Measurements from ENCODE around the gene DNAH2. TPM values are rescaled to one million over a fixed set of nuclear protein-coding genes. Genes with fewer than 3 reads are reported as not detected.

The DNAH2 gene
- polyA plus RNA-seq, 12 donors, result 2.3 to 13.6 (median 3.8) TPM; not detected in 1

DNA sequence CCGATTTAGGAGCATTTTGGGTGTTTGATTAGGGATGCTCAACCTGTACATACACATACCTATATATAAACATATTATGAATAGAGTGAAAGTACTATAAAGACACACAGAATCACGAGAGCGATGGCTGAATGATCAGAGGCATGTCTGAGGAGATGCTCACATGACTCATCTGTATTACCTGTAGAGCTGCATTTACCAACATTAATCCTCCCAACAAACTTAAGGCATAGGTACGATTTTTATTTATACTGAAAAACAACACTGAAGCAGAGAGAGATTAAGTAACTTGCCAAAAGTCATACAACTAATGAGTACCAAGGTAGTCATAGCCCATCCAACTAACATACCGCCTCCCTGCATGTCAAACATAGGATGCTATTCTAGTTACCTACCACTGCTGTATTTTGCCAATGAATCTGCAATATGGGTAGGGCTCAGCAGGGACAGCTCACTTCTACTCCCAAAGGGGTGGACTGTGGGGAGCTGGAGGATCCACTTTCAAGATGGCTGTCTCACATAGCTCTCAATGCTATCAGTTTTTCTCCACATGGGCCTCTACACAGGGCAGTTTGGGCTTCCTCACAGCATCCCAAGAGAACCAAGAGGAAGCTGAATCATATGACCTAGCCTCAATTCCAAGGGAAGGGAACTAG, 147.6 kb downstream of the DNAH2 start:
- DNase-seq, result no peak

DNA sequence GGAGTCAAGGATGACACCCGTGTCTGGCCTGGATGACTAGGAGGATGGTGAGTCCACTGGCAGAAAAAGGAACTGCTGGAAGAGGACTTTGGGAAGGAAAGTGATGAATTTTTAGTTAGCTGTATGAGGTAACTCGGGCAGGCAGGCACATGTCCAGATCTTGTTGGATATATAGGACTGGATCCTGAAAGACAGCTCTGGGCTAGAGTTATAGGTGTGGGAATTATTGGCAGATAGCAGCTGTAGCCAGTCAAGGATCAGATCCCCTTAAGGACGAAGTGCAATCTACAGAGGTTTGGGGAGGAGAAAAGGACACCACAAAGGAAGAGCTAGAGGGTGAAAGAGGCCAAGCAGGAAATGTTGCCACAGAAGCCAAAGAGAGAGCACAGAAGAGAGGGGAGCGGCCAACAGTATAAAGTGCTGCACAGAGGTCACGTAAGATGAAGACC, 150.4 kb downstream of the DNAH2 start:
- DNase-seq, result no peak

DNA sequence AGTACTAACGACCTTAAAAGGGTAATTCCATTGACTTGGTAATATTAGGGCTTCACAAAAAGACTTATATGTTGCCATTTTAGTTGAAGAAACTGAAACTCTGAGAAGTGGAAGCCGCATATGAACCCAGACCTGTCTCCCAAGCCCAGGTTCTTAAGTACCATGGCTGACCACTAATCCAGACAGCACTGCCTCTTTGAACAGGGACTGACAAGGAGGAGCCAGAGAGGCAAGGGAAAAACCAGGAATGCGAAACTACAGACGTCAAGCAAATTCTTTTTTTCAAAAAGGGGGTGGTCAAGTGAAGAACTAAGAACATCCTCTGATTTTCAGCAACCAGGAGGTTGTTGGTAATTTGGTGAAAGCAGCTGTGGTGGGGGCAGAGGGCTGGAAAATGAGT, 155.5 kb downstream of the DNAH2 start:
- DNase-seq, result no peak

DNA sequence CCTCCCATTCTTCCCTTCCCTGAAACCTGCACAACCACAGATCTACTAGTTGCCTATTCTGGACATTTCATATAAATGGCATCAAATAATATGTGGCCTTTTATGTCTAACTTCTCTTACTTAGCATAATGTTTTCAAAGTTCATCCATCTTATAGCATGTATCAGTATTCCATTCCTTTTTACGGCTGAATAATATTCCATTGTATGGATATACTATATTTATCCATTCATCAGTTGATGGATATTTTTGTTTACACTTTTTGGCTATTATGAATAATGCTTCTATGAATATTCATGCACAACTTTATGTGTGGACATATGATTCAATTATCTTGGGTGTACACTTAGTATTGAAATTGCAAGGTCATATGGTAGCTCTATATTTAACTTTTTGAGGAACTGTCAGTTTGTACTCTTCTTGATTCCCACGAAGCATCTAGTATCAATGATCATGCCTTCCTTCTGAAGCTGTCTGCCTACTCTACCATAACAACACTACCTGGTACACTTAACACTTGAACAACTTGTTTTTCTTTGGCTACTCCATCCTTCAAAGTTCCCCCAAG, 158.3 kb downstream of the DNAH2 start:
- DNase-seq, result no peak

DNA sequence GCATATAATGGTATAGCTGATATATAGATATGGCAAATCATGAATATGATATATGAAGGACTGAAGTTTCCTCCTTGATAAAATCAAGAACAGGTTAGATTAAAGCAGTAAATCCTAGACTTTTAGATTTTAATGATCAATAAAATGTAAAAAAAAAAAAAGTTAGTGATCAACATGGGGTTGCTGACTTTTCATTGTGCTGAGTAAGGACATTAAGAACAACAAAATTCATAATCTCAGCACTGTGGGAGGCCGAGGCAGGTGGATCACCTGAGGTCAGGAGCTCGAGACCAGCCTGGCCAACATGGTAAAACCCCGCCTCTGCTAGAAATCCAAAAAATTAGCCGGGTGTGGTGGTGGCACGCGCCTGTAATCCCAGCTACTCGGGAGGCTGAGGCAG, 160.7 kb downstream of the DNAH2 start:
- no peak for DNase-seq

DNA sequence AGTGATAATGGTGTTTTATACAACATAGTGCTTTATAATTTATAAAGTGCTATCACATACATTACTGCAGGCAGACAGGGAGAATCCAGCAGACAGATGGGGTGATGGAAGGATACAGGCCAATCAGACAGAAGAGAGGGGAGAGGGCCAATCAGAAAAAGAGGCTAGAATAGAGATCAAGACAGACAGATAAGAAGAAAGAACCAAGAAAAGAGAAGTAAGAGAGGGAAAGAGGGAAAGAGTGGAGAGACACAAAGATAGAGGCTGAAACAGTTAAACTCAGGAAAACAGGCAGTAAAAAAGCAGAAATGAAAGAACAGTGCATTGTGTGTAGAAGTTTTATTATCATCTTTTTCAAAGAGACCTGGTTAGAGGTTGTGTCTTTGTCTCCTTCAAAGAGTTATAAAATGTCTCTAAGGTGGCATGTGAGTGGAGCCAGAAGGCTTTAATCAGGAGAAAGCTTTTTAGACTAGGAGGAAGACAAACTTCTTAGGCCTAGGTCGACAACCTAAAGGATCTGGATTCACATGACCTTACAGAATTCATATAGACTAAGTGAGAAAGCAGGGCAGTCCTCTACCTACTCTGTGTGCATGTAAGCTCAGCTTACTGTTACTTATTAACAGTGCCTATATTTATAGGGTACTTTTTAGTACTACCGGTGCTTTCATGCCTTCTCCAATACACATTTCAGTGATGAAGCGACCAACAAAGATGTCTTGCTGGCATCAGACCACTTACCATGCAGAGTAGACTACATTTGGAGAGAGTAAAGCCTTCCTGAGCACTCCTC, 162.7 kb downstream of the DNAH2 start:
- no peak for DNase-seq

DNA sequence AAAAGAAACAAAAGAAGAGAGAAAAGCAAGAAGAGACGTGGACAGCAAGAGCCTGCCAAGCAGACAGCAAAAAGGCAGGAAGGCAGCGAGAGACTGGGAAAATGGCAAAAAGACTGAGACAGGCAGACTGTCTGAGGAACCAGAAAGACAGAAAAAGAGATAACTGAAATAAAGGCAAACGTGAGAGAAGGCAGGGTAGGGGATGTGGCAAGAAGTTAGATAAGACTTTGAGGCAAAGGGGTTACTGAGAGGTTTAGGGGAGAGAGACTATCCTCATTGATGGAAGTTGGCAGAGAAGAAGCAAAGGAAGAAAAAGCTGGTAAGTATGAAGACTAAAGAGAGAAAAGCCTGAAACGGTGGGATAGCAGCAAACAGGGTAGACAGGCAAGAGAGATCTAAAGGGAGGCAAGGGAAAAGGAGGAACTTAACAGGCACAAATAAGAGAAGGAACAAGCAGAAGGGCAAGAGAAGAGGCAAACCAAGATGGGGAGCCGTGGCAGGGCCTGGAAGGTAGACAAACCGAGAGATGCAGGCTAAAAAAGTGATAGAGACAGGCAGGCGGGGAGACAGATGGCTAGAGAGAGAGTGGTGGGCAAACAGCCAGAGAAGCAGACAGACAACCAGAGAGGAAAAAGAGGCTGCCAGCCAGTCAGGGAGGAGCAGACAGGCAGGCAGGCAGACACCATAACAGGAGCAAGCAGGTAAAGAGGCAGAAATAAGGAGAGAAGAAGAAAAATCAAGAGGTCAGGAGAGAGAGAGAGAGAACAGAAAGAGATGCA, 163.9 kb downstream of the DNAH2 start:
- no peak for DNase-seq

DNA sequence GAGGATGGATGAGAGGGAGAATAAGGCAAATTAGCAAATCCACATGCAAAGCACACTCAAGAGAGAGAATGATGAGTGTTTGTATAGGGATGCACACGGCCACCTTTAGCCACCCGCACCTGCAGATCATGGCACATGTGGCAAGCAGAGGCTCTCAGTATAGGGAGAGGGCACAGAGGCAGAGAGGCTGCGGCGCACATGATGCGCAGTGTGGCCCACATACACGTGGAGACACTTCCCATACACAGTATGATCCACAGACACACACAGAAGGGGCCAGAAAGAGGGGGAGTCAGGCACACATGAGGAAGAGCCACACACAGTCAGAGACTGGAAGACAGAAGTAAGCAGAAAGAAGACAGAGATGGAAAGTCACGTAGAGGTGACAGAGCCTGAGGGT, 164.5 kb downstream of the DNAH2 start:
- no peak for DNase-seq

DNA sequence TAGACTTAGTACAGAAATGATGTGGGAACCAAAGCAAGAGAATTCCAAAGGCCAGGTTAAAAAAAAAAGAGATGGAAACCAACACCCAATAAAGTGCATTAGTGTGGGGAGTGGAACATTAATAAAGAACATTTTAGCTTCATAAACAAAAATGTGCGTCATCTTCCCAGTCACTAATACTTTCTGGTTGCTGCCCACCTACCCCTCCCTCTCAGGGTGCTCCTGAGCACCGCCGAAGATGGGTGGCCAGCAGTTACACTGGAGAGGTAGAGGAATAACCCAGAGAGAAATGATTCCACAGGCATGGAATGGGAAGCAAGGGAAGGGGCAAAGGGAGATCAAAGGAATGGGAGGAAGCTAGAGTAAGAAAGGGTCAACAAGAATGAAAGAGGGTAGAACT, 165.1 kb downstream of the DNAH2 start:
- DNase-seq, result no peak

Other genes starting within 250 kb of the DNAH2 start
- 10 to 100 TPM in 11 of 12 donors, not detected in 1; 20.6 to 54.7 (median 24.4) TPM for gene ZBTB4, start 238.1 kb upstream of the DNAH2 start, polyA plus RNA-seq (ENCODE audit: insufficient read length in 12 of 12)
- gene SLC35G6, start 236.3 kb upstream of the DNAH2 start, polyA plus RNA-seq (ENCODE audit: insufficient read length in 12 of 12), result under 1 TPM in 9 of 12 donors, not detected in 3; 0.08 to 0.65 (median 0.29) TPM
- 100 to 1,000 TPM in 2 of 12 donors, 10 to 100 TPM in 10; 42.7 to 443 (median 60.3) TPM for gene POLR2A, start 233.4 kb upstream of the DNAH2 start, polyA plus RNA-seq (ENCODE audit: insufficient read length in 12 of 12)
- gene TNFSF12, start 168.7 kb upstream of the DNAH2 start, polyA plus RNA-seq (ENCODE audit: insufficient read length in 12 of 12), result 10 to 100 TPM in 11 of 12 donors, not detected in 1; 18.6 to 34.0 (median 24.7) TPM
- gene TNFSF13, start 159.0 kb upstream of the DNAH2 start, polyA plus RNA-seq (ENCODE audit: insufficient read length in 12 of 12), result 10 to 100 TPM in 1 of 12 donors, 1 to 10 TPM in 10, not detected in 1; 2.8 to 21.1 (median 4.4) TPM
- gene SENP3, start 155.8 kb upstream of the DNAH2 start, polyA plus RNA-seq (ENCODE audit: insufficient read length in 12 of 12), result 10 to 100 TPM in 11 of 12 donors, not detected in 1; 30.8 to 61.1 (median 43.5) TPM
- gene CD68, start 138.1 kb upstream of the DNAH2 start, polyA plus RNA-seq (ENCODE audit: insufficient read length in 12 of 12), result 100 to 1,000 TPM in 1 of 12 donors, 10 to 100 TPM in 10, not detected in 1; 16.8 to 222 (median 25.6) TPM
- 10 to 100 TPM in 11 of 12 donors, not detected in 1; 26.7 to 60.9 (median 46.7) TPM for gene MPDU1, start 133.9 kb upstream of the DNAH2 start, polyA plus RNA-seq (ENCODE audit: insufficient read length in 12 of 12)
- gene SOX15, start 127.7 kb upstream of the DNAH2 start, polyA plus RNA-seq (ENCODE audit: insufficient read length in 12 of 12), result 10 to 100 TPM in 1 of 12 donors, 1 to 10 TPM in 9, not detected in 2; 1.3 to 12.9 (median 1.8) TPM
- 10 to 100 TPM in 11 of 12 donors, not detected in 1; 30.5 to 71.8 (median 37.0) TPM for gene FXR2, start 102.8 kb upstream of the DNAH2 start, polyA plus RNA-seq (ENCODE audit: insufficient read length in 12 of 12)
- gene SAT2, start 89.9 kb upstream of the DNAH2 start, polyA plus RNA-seq (ENCODE audit: insufficient read length in 12 of 12), result 10 to 100 TPM in 11 of 12 donors, not detected in 1; 44.5 to 83.2 (median 68.8) TPM
- 1 to 10 TPM in 7 of 12 donors, under 1 TPM in 3, not detected in 2; 0.60 to 2.1 (median 1.2) TPM for gene SHBG, start 87.6 kb upstream of the DNAH2 start, polyA plus RNA-seq (ENCODE audit: insufficient read length in 12 of 12)
- 10 to 100 TPM in 11 of 12 donors, not detected in 1; 15.8 to 39.9 (median 26.1) TPM for gene ATP1B2, start 66.8 kb upstream of the DNAH2 start, polyA plus RNA-seq (ENCODE audit: insufficient read length in 12 of 12)
- 100 to 1,000 TPM in 1 of 12 donors, 10 to 100 TPM in 11; 32.5 to 874 (median 37.6) TPM for gene TP53, start 30.3 kb upstream of the DNAH2 start, polyA plus RNA-seq (ENCODE audit: insufficient read length in 12 of 12)
- gene WRAP53, start 29.3 kb upstream of the DNAH2 start, polyA plus RNA-seq (ENCODE audit: insufficient read length in 12 of 12), result 1 to 10 TPM in 11 of 12 donors, not detected in 1; 5.1 to 9.9 (median 7.5) TPM
- gene EFNB3, start 12.5 kb upstream of the DNAH2 start, polyA plus RNA-seq (ENCODE audit: insufficient read length in 12 of 12), result 10 to 100 TPM in 2 of 12 donors, 1 to 10 TPM in 9, not detected in 1; 3.2 to 15.0 (median 6.0) TPM
- gene KDM6B, start 116.5 kb downstream of the DNAH2 start, polyA plus RNA-seq (ENCODE audit: insufficient read length in 12 of 12), result 10 to 100 TPM in 11 of 12 donors, not detected in 1; 10.9 to 26.5 (median 14.6) TPM
- 10 to 100 TPM in 11 of 12 donors, not detected in 1; 14.1 to 29.0 (median 20.2) TPM for gene TMEM88, start 137.3 kb downstream of the DNAH2 start, polyA plus RNA-seq (ENCODE audit: insufficient read length in 12 of 12)
- 10 to 100 TPM in 11 of 12 donors, not detected in 1; 34.8 to 74.9 (median 41.8) TPM for gene NAA38, start 139.8 kb downstream of the DNAH2 start, polyA plus RNA-seq (ENCODE audit: insufficient read length in 12 of 12)
- 10 to 100 TPM in 4 of 12 donors, 1 to 10 TPM in 7, not detected in 1; 6.7 to 14.1 (median 8.7) TPM for gene CYB5D1, start 140.3 kb downstream of the DNAH2 start, polyA plus RNA-seq (ENCODE audit: insufficient read length in 12 of 12)
- 100 to 1,000 TPM in 2 of 12 donors, 10 to 100 TPM in 9, not detected in 1; 56.4 to 524 (median 74.2) TPM for gene CHD3, start 171.0 kb downstream of the DNAH2 start, polyA plus RNA-seq (ENCODE audit: insufficient read length in 12 of 12)
- 1 to 10 TPM in 10 of 12 donors, not detected in 2; 2.4 to 4.8 (median 3.0) TPM for gene RNF227, start 198.5 kb downstream of the DNAH2 start, polyA plus RNA-seq (ENCODE audit: insufficient read length in 12 of 12)
- 10 to 100 TPM in 1 of 12 donors, 1 to 10 TPM in 9, not detected in 2; 2.5 to 18.8 (median 6.0) TPM for gene KCNAB3, start 212.1 kb downstream of the DNAH2 start, polyA plus RNA-seq (ENCODE audit: insufficient read length in 12 of 12)
- 10 to 100 TPM in 11 of 12 donors, not detected in 1; 76.1 to 93.9 (median 82.4) TPM for gene TRAPPC1, start 214.2 kb downstream of the DNAH2 start, polyA plus RNA-seq (ENCODE audit: insufficient read length in 12 of 12)
- 10 to 100 TPM in 11 of 12 donors, not detected in 1; 24.9 to 62.8 (median 31.2) TPM for gene CNTROB, start 214.5 kb downstream of the DNAH2 start, polyA plus RNA-seq (ENCODE audit: insufficient read length in 12 of 12)